ENCODE measurements around the gene UAP1L1.
"Not testable (repeated sequence)": the region's sequence is repeated elsewhere in the genome, so short reads cannot be mapped to it uniquely, and the experiment has no call there.

Gene UAP1L1, protein sequence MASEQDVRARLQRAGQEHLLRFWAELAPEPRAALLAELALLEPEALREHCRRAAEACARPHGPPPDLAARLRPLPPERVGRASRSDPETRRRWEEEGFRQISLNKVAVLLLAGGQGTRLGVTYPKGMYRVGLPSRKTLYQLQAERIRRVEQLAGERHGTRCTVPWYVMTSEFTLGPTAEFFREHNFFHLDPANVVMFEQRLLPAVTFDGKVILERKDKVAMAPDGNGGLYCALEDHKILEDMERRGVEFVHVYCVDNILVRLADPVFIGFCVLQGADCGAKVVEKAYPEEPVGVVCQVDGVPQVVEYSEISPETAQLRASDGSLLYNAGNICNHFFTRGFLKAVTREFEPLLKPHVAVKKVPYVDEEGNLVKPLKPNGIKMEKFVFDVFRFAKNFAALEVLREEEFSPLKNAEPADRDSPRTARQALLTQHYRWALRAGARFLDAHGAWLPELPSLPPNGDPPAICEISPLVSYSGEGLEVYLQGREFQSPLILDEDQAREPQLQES

DNA sequence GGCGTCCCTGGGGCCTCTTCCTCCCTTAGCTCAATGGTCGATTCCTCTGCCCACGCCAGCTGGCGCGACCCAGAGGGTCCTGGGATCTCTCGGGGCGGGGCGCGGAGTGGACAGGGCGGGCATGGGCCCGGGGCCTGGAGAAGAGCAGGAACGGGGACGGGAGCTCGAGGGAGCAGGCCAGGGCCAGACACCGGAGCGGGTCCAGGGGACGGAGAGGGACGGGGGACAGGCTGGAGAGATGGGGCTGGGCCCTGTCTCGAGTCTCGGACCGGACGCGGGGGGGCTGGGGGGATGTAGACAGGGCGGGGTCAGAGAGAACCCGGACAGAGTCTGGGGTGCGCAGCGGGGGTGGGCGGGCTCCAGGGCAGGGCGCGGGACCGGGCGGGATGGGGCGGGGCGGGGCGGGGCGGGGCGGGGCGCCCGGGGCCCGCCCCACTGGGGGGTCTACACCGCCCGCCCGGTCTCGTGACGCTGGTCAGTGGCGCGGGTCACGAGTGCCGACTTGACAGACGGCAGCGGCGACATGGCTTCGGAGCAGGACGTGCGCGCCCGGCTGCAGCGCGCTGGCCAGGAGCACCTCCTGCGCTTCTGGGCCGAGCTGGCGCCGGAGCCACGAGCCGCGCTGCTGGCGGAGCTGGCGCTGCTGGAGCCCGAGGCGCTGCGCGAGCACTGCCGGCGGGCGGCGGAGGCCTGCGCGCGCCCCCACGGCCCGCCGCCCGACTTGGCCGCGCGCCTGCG is at the start of gene UAP1L1:
Gene UAP1L1 (plus strand): TSS at position 508 of the 738 bp plus-strand sequence. CDS start 16 bp downstream, at position 524.
- peak; percentile 81 for DNase-seq

DNA sequence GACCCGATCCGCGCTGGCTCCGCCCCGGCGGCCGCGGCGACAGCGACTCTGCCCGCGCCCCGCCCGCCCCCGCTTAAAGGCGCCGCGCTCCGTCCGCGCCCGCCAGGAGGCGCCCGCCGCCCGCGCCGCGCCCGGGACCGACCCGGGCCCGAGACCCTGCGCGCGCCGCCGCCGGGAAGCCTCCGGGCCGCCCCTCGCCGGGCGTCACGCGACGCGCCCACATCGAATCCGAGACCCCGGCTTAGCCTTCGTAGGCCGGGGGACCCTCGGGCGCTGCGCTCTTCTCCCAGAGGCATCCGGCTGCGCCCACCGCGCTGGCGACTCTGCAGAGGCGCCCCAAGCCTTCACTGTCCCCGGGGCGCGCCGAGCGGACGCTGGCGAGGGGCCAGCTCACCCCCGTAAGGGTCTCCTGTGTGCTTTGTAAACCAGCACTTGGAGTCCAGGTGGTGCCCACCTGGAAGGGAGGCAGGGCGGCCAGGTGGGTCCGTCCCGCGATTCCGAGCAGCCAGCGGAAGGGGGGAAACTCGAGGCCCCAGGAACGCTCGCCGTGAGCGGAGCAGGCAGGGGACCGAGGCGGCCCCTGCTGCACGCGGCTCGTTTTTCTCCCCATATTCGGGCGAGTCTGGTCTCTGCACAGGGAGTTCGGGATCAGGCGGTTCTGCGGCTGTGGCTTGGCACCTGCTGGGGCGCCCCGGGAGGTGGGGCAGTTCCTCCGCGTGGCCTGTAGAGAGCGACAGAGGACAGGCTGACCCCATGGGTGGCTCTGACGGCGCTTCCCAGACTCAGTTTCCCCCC is 48.9 kb upstream of the UAP1L1 start:
- peak; percentile 84 for DNase-seq

DNA sequence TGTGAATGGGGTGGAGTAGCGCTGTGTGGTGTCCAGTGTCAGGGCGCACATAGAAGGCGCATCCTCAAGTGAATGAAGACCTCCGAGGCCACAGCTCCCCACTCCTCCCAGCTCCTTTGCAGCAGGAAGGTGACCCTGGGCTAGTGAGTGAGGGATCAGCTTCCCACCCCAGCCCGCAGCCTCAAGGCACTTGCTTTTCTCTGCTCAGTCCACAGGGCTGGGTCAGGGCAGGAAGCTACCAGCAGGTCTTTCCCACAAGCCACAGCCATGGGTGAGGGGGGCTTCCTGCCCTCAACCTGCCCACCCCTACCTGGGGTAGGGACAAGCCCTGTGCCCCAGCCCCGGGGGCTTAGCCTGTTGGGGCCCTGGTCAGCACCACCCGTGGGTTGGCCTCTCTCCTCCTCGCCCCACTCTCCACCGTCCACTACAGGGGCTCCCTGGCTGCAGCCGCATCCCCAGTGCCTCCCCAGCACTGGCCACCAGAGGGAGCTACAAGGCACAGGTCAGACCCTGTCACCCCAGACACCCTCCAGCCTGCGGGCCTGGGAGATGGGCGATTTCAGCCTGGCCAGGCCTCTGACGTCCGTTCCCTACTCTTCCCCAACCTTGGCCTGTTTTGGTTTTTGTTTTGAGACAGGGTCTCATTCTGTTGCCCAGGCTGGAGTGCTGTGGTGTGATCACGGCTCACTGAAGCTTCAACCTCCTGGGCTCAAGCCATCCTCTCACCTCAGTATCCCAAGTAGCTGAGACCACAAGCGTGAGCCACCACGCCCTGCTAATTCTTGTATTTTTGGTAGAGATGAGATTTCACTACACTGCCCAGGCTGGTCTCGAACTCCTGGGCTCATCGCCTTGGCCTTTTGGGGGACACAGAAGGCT is 48.0 kb upstream of the UAP1L1 start:
- DNase-seq, result peak; percentile 93

DNA sequence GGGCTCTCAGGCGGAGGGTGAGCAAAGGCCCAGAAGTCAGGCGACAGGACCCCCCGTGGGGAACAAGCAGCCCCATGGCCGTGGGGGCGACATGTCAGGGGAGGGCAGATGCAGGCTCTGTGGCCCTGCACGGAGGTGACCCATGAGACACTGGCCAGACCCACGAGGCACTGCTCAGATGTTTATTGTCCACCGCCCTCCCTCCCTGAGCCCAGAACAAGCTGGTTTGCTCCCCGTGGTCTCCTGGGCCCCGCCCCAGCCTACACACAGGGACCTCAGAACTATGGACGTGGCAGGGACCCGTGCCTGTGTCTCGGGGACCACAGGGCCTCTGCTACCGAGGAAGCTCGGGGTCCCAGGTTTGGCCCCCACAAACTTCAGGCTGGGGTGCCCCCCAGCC is 47.3 kb upstream of the UAP1L1 start:
- no peak for DNase-seq

DNA sequence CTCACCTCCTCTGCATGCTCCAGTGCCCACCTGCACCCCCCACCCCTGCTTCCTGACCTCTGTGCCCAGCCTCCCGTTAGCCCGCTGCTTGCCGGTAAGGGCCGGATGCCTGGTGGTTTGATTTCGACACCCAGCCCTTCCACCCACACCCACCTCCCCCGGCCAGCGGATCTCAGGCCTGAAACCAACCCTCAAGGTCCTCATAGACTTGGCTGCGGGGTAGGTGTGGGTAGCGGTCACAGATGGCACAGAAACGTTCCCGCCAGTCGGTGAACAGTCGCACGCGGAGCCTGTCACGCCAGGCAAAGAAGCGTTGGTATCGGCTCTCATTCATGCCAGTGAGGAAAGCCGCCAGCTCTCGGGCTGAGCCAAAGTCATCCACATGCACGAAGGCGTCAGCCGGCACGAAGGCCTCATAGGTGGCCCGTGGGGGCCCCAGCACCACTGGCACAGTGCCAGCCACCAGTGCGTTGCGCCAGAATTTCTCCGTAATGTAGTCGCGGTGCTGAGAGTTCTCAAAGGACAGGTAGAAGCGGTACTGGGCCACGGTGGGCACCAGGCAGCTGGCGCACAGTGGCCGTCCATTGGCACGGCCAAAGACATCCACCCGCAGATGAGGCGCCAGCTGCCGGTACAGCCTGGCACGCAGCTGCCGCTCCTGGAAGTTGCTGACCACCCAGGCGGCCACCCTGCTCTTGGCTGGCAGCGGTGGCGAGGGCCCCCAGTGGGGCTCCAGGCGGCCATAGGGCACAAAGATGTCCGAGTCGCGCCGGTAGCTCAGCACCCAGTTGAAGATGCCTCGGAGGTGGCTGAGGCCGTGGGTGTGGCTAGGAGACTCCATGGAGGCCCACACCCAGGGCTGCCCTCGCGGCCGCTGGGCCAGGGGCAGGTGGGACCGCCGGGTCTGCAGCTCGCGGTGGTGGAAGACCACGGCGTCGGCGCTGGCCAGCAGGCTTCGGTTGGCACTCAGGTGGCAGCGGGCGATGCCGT is 46.5 kb upstream of the UAP1L1 start:
- peak; percentile 75 for DNase-seq

DNA sequence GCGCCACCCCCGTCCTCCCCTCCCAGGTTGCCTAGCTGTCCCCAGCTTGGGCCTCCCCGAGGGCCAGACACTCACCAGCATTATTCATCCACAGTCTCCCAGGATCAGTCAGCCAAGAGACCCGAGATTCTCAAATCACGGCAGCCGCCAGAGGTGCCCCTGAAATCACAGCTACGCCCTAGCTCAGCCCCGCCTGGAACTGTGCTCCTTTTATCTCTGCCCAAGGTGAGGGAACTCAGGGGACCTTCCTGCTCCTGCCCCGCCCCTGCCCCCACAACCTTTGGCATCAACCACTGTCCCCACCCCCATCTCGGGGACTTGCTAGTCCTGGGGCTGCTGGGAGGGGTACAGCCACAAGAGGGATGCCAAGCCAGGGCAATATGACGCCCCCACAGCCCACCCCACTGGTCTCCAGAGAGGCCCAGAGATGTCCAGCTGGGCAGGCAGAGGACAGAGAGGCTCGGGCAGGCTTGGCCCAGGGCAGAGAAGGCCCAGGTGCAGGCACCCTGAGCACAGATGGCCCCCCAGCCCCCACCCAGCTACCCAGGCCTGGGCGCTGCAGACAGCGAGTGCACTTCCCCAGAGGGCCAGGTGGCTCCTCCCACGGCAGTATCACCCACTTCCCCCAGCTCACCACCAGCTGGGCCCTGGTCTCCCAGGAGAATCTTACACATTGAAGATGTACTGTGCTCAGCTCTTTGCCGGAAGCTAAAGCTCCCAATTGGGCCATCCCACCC is 45.2 kb upstream of the UAP1L1 start, which contains the start of gene FUT7:
Gene FUT7 (minus strand): TSS at position 185 of the 737 bp plus-strand sequence. CDS start 97 bp downstream, at position 88.
- no peak for DNase-seq

DNA sequence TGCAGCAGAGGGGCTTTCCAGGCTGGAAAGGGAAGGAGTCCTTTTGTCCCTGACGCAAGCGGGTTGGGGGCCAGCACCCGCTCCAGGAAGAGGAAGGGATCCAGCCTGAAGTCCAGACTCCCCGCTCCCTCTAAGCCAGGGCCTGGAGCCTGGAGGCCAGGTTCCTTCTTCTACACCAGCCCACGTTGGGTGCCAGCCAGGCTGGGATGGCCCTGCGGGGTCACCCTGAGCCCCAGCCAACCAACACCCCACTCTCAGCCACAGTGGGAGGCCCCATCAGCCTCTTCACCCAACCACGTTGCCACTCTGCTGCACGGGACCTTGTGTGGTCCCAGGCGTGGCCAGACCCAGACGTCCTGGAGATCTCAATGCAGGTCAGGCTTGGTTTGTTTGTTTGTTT is 44.5 kb upstream of the UAP1L1 start:
- DNase-seq, result no peak

DNA sequence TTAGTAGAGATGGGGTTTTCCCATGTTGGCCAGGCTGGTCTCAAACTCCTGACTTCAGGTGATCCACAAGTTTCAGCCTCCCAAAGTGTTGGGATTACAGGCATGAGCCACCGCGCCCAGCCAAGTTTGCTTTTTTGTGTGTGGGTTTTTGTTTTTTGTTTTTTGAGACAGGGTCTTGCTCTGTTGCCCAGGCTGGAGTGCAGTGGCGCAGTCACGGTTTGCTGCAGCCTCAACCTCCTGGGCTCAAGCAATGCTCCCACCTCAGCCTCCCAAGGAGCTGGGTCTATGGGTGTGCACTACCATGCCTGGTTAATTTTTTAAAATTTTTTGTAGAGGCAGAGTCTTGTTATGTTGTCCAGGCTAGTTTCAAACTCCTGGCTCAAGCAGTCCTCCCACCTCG is 43.8 kb upstream of the UAP1L1 start:
- not testable (repeated sequence) for DNase-seq

DNA sequence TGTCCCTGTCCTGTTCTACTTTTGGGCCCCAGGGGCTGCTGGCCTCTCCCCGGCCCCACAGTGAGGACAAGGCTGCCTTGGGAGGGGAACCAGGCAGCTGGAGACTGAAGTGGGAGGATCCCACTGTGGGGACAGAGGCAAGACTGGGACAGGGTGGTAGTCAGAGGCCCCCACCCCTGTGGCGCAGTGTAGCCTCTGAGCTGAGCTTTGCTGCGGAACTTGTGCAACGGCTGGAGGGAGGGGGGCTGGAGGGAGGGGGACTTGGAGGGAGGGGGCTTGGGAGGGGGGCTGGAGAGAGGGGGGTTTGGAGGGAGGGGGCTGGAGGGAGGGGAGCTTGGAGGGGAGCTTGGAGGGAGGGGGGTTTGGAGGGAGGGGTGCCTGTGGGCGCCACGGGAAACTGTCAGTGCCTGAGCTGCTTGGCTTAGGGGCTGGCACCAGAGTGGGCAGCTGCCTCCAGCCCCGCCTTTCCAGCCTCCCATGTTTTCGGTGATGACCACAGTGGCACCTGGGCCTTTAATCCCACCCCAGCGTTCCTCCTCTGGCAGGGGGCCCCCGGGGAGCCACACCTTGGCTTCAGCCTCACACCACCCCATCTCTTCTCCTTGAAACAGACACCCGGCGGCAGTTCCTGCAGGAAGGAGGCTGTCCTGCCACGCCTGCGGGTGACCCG is 43.1 kb upstream of the UAP1L1 start:
- DNase-seq, result no peak

DNA sequence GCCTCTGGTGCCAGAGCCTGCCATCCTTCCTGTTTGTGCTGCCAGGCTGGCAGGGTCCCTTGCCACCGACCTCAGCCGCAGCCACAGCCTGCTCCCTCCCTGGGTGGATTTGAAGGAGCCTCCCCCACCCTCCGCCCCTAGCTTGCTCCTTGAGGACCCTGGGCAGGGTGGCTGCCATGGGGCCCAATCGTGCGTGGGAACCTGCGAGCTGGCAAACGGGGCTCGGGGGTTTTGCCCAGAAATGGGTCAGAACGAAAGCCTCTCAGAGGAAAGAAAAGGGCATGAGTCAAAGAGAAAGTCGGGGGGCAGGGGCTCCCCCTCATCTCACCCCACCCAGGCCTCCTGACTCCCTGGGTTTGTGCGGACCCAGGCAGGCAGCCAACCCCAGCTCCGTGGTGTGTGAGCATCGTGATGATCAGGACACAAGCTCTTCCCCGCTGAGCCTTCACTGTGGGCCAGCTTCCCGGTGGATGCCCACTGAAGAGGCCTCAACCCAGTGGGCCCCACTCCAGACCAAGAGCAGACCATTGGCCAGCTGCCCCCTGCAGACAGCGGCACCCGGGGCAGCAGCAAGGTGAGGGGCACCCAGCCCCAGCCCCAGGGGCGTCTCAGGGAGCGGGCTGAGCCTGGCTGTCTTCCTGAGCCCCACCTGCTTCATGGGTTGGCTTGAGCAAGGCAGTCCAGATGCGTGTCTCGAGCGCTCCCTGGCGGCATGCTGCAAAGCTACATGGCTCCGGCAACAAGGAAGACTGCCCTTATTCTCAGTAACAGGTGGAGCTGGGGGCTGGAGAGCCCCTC is 42.4 kb upstream of the UAP1L1 start:
- peak; percentile 94 for DNase-seq

DNA sequence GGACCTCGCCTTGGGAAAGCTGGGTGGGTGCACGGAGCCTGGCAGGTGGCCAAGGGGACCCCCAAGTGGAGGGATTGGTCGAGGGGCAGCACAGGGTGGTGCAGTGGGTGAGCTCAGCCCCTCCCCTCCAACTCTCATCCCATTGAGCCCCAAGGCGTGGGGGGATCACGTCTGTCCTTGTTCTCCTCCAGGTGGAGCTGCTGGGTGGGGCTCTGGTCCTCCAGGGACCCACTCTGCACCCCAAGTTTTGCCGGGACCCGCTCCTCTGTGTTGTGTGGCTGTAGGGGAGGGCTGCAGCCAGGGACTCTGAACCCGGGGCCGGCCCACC is 41.8 kb upstream of the UAP1L1 start:
- DNase-seq, result no peak

DNA sequence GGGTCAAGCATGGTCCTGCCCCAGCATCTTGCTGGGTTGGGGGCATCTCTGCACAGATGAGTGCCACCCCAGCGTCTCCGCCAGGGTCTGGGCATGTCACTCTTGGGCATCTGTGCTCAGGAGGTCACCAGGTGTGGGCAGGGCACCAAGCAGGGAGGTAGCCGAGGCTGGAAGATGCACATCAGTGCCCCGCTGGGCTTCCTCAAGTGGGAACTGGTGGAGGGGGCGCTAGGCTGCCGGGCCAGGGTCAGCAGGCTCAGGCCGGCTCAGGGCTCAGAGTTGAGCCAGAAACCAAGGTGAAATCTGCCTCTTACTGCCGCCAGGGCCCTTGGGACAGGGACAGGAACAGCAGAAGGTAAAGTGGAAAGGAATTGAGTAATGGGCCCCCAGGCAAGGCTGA is 41.4 kb upstream of the UAP1L1 start:
- DNase-seq, result no peak

DNA sequence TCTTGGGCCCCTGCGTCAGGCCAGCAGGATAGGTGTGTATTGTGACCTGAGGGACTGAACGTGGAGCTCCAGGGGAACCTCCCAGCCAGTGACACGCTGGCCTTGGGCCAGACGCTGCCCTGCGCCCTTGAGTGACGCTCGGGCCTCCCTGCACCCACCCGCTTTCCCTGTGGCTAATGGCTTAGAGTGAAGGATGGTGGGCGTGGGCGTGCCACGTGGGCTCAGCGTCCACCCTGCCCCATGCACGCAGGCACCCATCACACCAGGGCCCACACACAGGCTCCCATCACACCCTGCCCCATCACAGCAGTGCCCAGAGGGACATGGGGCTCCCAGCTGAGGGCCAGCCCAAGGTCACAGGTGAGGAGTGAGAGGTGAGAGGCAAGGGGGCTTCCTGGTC is 40.3 kb upstream of the UAP1L1 start:
- no peak for DNase-seq

DNA sequence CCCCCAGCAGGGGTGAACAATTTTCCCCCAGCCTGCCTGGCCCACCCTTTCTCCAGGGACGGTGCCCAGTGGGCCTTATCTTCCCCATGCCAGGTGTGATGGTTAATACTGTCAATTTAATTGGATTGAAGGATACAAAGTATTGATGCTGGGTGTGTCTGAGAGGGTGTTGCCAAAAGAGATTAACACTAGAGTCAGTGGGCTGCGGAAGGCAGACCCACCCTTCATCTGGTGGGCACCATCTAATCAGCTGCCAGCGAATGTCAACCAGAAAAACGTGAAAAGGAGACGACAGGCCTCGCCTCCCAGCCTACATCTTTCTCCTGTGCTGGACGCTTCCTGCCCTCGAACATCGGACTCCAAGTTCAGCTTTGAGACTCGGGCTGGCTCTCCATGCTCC is 39.8 kb upstream of the UAP1L1 start:
- no peak for DNase-seq

DNA sequence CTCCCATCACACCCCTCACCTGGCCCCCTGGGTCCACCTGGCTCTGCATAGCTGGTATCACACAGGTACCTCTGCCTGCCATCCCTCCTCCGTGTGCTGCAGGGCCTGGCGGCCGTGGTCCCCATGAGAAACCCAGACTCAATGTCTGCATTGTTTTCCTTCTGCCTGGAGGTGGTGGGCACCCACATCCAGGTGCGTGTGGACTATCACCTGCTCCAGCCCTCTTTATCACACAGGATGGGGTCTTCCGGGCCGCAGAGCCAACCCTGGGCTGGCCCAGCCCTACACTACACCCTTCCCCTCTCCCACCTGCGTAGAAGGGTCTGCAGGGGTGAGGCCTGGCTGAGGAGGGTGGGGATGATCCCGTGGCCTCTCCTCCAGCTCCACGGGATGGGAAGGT is 38.4 kb upstream of the UAP1L1 start:
- DNase-seq, result no peak

DNA sequence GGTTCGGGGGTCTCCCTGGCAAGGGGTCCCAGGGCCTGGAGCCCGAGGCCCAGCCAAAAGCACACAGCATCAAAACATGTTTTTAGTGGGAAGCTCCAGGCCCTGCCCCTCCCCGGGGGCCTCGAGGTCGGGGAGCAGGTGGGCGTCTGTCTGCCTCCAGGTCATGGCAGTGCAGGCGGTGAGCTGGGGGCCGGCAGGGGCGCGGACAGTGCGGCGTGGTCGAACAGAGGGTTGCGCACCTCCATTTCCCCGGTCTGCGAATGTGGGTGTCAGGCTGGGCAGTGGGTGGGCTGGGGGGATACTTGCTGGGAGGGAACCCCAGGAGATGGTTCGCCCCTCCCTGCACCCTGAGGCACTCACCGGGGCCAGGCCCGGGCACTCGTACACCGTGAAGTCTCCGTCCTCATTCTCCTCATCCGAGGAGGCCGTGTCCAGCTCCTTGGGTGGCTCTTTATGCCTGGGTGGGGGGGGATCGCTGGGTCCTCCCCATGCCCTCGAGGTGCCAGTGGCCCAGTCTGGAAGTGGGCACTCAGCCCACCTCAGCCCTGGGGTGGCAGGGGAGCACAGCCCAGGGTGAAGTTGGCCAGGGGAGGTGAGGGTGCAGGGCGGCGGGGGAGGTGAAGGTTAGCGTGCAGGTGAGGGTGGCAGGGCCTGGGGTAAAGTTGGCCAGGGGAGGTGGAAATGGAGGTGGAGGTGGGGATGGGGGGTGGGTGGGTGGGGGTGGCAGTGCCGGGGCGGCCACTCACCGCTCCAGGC is 37.5 kb upstream of the UAP1L1 start:
- no peak for DNase-seq

DNA sequence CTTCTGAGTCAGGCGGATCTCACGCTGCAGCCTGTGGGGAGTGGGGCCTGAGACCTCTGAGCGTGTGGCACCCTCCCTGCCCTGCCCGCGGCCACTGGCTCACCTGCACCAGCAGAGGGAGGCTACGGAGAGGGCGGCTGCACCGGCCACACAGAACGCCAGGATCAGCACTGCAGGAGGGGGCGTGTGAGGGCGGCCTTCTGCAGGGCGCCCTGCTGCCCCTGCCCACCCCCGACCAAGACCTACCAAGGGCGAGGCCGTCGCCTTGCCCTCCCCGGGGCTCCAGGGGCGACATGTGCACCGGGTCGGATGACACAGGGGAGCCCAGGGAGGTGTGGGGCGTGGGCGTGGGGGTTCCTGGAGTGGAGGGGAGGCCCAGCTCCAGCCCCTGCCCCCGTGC is 36.7 kb upstream of the UAP1L1 start:
- DNase-seq, result no peak

DNA sequence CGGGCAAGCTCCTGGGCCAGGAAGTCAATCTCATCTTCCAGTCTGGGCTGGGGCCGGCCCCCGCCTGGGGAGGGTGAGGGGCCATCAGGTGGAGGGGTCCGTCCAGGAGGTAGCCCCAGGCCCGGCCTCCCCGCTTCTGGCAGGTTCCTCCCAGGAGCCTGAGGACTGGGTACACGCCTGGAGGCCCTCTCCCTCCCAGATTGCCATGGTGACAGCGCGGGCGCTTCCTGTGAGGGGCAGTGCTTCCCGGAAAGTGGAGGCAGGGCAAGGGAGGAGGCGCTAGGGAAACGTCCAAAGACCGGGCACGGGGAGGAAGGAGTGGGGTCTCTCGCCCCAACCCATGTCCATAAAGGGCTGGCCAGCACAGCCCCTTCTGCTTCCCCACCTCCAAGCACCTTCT is 36.2 kb upstream of the UAP1L1 start:
- no peak for DNase-seq

Measured in activated CD8-positive, alpha-beta memory T cell treated with anti-CD3 and anti-CD28 coated beads, Interleukin-2, amount 50 U/mL, for 48 hours (primary cell).